Kidney capillary endothelial cell (primary cell): ENCODE results near the gene OR10A3.
"Not testable (repeated sequence)": the region's sequence is repeated elsewhere in the genome, so short reads cannot be mapped to it uniquely, and the experiment has no call there.

Source experiments
- DNase-seq: peaks from one replicate; pipeline ENCODE4 v3.0.0-alpha.2; 2018; ENCODE audit warnings: low spot score

The OR10A3 gene, protein sequence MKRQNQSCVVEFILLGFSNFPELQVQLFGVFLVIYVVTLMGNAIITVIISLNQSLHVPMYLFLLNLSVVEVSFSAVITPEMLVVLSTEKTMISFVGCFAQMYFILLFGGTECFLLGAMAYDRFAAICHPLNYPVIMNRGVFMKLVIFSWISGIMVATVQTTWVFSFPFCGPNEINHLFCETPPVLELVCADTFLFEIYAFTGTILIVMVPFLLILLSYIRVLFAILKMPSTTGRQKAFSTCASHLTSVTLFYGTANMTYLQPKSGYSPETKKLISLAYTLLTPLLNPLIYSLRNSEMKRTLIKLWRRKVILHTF

DNA sequence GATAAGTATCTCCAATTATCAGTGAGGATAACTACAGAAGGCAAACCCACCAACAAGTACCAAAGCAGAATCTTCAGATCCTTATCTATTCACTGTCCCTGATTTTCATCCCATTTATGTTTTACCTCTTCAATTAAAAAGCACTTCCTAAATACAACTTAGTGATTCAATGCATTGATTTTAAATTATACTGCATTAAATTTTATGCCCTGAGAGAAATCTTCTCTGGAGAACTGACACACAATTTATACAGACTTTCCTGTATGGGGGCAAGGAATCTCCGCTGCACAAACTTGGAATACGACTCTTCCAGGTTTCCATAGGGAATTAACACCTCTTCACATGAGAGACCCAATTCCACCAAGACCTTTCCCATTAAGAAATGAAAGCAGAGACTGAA lies at the start of gene OR10A3:
TSS of gene OR10A3 (minus strand) at position 101 of the 400 bp plus-strand sequence. CDS start 2,188 bp downstream, outside the sequence.
- no peak for DNase-seq

DNA sequence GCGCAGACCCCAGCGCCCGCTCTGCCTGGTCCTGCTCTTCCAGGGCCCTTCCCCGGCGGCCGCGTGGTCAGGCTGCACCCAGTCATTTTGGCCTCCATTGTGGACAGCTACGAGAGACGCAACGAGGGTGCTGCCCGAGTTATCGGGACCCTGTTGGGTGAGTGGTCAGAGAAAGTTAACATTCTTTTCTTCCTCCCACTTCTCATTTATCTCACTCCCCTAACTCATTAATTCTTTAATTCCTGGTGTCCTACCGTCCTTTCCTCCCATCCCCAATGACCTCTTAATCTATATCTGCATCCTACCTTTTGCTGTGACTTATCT lies 46.0 kb upstream of the OR10A3 start:
- DNase-seq, result not testable (repeated sequence)

DNA sequence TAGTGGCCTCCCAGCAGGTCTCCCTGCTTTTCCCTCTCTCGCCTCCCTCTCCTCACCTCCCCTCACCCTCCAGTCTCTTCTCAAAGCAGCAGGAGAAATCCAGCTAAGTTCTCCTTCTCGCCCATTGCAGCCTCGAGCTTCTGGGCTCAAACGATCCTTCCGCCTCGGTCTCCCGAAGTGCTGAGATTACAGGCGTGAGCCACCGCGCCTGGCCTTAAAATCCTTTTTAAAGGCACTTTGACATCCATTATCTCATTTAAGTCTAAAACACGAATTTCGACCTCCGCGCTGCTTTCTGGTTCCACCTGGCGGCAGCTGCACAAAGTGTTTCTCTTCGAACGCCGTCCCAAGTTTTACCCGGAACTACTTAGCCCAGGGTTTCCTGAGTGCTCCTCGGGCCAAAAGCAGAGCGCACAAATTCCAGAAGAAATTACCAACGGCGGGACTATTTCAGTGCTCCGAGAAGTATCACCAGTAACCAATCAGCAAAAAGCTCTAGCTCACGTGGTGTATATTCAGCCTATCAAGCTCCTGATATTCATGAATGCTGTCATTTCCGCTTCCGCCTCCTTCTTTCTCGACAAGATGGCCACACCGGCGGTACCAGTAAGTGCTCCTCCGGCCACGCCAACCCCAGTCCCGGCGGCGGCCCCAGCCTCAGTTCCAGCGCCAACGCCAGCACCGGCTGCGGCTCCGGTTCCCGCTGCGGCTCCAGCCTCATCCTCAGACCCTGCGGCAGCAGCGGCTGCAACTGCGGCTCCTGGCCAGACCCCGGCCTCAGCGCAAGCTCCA lies 45.5 kb upstream of the OR10A3 start, which contains the start of gene EIF3F:
TSS of gene EIF3F (plus strand) at position 570 of the 792 bp plus-strand sequence. CDS start at position 586, 16 bp downstream.
- DNase-seq, result peak; percentile 99

DNA sequence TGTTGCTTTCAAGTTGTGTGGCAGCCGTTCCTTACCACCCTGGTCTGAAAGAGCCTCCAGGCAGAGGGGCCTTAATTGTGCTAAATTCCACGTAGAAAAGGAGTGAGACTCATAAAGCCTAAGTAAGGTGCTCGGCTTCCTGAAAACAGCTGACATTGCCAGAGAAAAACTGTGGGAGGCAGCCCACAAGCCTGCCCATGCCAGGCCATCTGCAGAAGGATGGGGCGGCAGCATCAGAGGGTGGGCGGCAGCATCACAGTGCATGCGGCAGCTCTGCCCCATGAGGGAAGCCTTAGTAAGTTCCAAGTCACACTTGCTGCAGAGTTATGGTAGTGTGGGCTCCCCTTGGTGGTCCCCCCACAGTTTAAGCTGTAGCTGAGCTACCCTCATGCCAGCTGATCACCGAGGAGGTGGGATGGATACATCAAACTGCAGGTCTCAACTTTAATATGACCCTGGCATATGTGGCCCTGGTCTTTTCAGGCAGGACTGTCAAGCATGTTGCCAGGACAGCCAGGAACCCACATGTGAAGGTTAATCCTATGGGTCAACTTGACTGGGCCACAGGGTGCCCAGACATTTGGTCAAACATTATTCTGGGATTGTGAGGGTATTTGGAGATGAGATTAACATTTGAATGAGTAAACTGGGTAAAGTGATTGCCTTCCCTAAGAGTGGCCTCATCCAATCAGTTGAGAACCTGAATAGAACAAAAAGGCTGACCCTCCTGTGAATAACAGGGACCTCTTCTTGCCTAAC lies 42.5 kb upstream of the OR10A3 start:
- no peak for DNase-seq

DNA sequence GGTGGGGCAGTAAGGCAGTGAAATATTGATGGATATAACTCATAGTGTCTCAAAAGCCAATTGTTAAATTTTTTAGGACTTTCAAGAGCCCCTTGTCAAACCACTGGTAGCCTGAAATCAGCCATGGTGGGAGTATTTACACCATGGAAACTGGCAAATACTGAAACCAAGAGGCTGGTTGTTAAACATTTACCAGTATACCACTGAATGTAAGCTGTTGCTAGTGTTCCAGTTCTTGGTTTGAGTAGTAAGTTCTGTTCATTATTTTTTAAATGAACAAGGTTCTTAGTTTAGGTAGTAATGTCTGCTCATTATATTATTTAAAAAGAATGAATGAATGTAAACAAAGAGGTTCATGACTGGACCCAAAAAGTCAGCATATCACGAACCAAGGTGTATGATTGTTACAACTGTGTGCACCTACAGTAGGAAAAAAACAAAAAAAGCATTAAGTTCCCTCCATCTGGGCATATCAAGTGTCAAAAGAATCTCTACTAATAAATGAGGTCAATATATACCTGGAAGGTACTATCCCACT lies 41.1 kb upstream of the OR10A3 start:
- no peak for DNase-seq

DNA sequence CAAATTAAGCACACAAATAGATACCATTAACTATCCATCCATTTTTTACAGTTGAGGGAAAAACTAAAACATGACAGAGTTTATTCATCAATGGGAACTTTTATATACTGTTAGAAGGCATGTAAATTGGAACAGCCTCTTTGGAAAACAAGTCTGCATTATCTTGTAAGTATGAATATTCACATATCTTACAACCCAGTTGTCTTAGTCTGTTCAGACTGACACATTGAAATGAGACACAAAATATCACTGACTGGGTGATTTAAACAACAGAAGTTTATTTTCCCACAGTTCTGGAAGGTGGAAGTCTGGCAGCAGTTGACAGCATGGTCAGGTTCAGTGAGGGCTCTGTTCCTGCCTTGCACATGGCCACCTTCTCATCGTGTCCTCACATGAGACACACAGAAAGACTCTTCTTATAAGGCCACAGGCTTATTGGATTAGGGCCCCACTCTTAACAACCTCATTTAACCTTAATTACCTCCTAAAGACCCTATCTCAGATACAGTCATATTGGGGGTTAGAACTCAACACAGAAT lies 40.2 kb upstream of the OR10A3 start:
- no peak for DNase-seq

DNA sequence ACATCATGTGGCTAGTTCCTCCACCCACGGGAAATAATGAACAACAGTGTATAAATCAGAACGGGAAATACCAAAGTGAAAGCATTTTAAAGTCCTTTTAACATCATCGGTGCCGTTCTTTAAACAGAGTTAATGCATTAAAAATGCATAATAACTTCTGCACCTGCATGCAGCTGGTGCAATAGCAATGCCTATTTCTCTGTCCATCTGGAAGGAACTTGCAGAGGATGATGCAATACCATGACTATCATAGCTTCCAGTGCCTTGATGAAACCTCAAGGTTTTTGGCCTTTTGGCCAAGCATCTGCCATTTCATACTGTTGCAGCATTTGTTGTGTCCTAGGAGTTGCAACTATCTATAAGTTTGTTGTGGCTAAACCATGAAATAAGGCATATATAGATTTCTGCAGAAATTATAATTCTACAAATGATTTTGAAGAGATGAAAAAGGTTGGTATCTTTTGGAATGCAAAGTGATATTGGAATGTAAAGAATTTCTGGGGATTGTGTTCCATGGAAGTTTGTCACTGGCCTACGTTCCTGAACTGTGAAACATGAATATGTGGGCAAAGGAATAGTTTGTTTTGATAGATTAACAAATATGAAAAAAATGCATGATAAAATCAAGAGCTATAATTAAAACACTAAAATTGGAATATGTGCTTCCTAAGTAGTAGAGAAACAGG lies 35.9 kb upstream of the OR10A3 start:
- peak; percentile 46 for DNase-seq

DNA sequence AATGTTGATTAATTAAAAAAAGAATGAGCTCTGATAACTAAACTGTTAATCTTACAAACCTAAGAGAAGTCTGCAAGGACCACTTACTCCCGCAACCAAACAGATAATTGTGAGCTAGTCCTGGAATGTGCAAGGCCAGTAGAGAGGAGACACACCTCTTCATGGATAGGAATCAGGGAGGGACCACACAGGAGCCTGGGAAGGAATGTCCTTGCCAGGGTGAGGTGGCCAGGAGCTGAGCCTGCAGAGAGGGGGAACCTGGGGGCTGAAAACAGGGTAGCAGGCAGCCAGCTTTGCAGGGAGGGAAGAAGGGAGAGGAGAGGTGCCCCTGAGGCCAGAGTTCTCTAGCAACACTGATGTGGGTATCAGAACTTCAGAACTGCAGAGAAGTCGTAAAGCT lies 33.2 kb upstream of the OR10A3 start:
- no peak for DNase-seq

DNA sequence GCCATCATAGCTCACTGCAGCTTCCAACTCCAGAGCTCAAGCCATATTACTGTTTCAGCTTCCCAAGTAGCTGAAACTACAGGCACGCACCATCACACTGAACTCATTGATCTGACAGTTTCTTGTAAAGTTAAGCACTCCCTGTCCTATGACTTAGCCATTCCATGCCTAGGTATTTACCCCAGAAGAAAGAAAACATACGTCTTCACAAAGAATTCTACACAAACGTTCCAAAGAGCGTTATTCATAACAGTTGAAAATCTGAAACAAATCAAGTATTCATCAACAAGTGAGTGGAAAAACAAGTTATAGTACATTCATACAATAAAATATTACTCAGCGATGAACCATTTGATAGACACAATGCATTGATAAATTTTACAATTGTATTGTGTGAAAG lies 31.5 kb upstream of the OR10A3 start:
- DNase-seq, result no peak

DNA sequence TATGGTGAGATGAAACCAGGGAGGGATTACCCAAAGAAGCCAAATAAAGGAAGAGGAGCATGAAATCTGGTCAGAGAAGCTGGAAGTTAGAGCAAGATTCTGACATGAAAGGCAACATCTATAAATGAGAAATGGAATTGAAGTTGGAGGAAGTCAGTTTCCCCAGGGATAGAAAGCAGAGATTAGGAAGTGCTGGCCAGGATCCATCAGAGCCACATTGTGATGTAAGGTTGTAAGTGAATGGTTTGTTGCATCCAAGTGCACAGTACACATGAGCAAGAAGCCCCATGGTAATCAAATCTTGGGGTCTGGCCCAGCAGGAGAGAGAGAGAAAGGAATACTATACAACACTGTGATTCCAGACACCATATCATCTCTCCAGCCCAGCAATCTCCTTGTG lies 30.3 kb upstream of the OR10A3 start:
- no peak for DNase-seq

DNA sequence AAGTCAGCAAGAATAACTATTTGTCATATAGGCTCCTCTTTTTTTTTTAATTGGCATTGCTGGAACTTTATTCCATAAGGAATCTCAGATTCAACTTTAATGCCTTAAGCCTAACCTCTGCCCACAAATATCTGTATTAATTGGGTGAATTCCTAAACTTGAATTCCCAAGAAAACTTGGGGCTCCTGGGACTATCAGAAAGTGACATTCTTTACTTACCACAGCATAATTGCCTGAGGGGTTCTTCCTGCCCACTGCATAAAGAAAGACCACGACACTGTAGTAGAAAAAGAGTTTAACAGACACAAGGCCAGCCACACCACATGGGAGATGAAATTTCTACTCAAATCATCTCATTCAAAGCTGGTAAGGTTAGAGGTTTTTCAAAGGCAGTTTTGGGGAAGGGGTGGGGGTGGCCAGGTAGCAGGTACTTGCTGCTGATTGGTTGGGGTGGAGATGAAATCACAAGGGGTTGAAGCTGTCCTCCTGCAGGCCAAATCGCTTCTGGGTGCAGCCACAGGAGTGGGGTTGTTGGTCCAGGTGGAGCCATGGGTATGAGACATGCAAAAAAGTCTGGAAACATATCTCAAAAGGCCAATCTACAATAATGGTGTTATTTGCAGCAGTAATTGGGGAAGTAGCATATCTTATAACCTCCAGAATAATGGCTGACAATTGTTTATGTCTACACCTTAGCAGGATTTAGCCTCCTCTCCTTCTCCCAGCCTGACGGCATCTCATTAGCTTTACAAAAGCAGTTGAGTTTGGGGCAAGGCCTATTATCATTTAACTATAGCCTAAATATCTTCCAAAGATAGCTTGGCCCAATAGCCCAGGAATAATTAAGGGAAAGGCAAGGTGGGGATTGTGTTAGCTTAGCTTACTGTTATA lies 28.5 kb upstream of the OR10A3 start:
- no peak for DNase-seq

DNA sequence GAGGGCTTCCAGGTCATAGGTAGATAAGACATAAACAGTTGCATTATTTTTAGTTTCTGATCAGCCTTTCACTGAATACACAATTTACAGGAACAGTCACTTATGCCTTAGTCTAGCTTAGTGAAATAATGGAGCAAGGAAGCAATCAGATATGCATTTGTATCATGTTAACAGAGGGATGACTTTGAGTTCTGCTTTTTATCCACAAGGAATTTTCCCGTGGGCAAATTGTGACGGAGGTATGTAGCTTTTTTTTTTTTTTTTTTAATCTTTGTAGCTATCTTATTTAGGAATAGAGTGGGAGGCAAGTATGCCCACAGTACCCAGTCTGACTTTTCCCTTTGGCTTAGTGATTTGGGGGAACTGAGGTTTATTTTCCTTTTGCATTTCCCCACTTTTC lies 27.2 kb upstream of the OR10A3 start:
- DNase-seq, result no peak

DNA sequence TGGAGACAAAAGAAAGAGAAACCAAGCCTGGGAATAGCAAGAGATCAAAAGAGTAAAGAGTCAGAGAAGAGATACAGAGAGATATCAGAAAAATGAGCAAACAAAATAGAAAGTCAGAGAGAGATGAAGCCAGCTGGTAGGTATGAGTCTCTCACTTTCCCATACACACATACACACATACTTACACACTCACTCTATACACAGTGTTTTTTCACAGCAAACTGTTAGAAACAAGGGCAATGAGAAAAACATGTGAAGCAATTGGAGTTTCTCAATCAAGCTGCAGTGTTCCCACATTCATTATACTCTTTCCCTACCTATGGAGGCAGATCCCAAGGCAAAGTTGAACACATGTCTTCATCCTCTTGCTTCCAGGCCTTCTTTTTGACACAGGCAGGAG lies 26.3 kb upstream of the OR10A3 start:
- DNase-seq, result no peak

DNA sequence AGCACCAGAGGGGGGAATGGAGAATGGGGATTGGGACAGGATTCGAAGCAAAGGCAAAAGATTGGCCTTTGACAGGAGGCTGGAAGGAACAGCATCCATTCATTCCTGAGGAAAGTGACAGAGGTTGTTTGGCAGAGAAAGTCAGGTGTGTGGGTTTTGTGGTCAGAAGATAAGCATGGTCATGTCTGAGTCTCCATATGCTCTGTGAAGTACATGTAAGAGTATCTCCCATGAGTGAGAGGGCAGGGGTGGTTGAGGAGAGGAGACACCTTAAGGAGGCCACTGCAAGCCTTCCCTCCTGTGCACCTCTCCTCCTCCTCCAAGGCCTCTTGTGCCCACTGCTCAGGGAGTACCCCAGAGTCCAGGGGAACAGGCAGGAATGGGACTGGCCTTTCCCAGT lies 25.6 kb upstream of the OR10A3 start:
- no peak for DNase-seq

DNA sequence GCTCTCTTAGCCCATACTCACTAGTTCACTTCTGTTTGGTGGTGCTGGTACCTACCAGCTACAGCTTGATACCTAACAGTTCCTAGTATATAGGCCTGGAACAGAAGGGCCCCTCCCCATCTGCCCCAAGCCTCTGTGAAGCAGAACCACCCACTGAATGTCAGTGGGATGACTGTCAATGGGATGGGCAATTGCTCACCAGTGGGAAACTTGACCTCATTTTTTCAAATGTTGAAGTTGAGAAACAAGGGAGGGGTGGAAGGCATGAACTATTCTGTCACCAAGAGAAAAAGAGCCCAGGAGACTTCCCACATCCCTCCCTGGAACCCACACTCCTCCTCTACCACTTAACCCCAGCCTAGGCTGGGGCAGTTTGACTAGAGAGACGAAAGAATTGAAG lies 23.9 kb upstream of the OR10A3 start, which contains the start of gene NLRP10:
TSS of gene NLRP10 (minus strand) at position 62 of the 400 bp plus-strand sequence. CDS start 1,952 bp downstream, outside the sequence.
- DNase-seq, result no peak

DNA sequence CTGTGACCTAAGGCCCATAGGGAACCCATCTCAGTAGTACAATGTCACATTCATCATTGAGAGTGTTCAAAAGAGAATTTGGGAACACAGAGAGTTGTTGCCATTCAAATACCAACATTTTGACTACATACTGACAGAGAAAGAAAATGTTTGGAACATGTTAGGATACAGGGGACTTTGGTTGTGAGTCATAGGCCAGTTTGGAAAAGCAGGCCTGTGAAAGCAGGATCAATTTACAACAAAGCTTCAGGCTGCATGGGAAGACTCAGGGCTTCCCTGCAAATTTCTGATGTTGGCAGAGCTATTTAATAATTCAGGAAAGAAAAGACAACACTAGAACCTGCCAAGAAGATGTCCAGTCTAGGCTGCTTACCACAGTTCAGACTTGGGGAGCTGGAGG lies 23.4 kb upstream of the OR10A3 start:
- no peak for DNase-seq

DNA sequence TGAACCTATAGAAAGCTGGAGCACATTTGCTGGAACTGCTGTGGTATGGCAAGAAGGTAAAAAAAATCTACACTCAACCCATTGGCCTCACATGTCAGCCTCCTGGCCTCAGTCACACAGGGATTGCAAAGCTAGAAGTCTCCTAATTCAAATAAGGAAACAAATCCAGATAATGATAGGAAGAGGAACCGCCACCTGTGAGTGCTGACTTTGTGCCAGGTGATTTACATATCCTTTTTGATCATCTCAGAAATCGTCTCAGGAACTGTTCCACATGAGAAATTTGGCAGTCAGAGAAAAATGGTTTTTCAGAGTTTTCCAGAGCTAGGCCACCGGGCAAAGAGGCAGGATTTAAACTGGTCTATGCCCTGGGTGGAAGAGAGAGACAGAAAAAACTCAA lies 22.8 kb upstream of the OR10A3 start:
- no peak for DNase-seq

DNA sequence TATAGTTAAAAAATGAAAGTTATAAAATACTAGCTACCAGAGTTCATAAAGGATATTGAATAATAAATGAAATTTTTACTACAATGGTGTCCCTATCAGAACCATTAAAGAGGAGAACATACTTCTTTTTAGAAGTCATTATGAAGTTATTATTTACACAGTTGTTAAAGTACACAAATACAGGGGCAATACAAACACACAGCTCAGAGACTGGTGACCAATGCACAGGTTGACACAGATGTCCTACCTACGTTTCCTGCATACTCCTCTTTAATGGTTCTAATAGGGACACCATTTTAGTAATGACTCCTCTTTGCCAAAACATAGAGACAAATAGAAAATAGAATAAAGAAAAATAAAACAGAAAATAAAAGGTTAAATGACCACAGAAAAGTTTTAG lies 13.7 kb upstream of the OR10A3 start:
- DNase-seq, result no peak

DNA sequence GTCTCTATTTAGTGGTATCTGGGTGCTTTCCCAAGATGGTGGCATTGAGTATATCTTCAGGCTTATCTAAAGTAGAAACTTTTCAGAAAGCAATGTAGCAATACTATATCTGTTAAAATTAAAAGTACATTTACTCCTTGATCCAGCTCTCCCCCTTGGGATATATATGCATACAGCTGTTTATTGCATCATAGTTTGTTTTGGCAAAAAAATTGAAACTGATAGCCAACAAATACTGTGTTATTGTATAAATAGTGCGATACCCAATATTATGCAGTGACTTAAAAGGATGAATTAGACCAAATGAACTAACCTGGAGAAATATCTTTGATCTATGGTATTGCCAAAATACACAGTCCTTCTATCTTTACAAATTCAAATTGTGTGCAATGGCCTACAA lies 8.4 kb upstream of the OR10A3 start:
- DNase-seq, result no peak

DNA sequence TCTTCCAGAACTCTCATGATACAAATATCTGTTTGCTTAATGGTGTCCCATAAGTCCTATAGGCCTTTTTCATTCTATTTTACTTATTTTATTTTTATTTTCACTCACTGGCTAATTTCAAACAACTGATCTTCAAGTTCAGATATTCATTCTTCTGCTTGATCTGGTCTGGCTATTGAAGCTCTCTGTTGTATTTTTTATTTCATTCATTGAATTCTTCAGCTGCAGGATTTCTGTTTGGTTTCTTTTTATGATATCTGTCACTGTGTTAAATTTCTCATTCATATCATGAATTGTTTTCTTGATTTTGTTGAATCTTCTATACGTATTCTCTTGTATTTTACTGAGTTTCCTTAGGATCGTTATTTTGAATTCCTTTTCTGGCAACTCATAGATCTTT lies 2.6 kb upstream of the OR10A3 start:
- DNase-seq, result no peak

DNA sequence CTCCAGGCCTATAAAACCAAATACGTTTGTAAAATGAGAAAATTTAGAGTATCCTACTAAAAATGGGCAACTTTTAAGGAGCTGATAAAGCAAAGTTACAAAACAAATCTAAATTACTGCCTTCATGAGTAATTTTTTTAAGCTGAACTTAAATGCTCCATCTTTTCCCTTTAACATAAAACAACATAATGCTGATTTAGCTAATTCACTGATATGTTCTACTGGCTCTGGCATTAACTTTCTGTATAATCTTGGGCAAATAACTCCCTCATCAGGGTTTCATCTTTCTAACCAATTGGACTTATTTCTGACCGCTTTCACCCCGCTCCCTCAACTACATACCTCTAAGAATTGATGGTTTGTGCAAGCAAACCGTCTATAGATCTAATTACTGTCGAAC lies 362 bp downstream of the OR10A3 start:
- DNase-seq, result no peak
